HCT116 (cell line): ENCODE results near the gene COPS3. TPM values are rescaled to one million over a fixed set of nuclear protein-coding genes. Genes with fewer than 3 reads are reported as not detected.

Source experiments
- ATAC-seq: fragments of 200-7000 bp; cut with Tn5 transposase; 2 replicates; pipeline ENCODE4 v1.9.1; 2020; ENCODE audit warnings: mild to moderate bottlenecking, moderate library complexity
- BruUV-seq: library from RNA; stranded (reverse); fragments of 400-500 nt; replicated peaks from 2 replicates; lab custom pipeline; 2021; lab: Mats Ljungman, UMichigan
- CTCF ChIA-PET: fragments of 300-600 bp; sonication (Branson Sonifier 250); formaldehyde crosslinking; loops from one replicate; lab custom pipeline; 2021; ENCODE audit warnings: antibody characterized with exemption; lab: Charles Lee
- POLR2A ChIA-PET: fragments of 300-600, 350-600 bp; sonication (Branson Sonifier 250); formaldehyde crosslinking; loops from one replicate; lab custom pipeline; 2021; ENCODE audit warnings: antibody characterized with exemption; lab: Charles Lee
- RAD21 ChIA-PET, 2 experiments: fragments of 300-600 bp; sonication (Branson Sonifier 250); formaldehyde crosslinking; loops; one replicate each; lab custom pipeline; 2023; ENCODE audit warnings: low total read pairs in 2 of 2; ENCODE audit not compliant: uncharacterized antibody in 2 of 2, unreplicated experiment in 2 of 2, low non-redundant PET in 1 of 2; lab: Charles Lee
- DNase-seq: peaks from one replicate; pipeline ENCODE4 v3.0.0-alpha.2; 2010; ENCODE audit warnings: low read depth, low spot score
- H2AFZ ChIP-seq: fragments of 200-600 bp; shearing (Covaris generic), sonication (generic); 2 replicates; pipeline ENCODE4 v1.6.1; 2017; ENCODE audit warnings: low read depth, mixed run types, mixed read lengths, antibody characterized with exemption, low read length; ENCODE audit not compliant: poor library complexity, severe bottlenecking
- H3K27ac ChIP-seq: 2 replicates; pipeline ENCODE4 v1.5.1; 2012; ENCODE audit warnings: low read depth, low read length
- H3K27me3 ChIP-seq: fragments of 200-600 bp; sonication (generic); 2 replicates; pipeline ENCODE4 v1.6.1; 2016; ENCODE audit warnings: mixed run types, low read length, mixed read lengths; ENCODE audit not compliant: insufficient read depth
- H3K36me3 ChIP-seq, 2 experiments: fragments of 200-500 bp in 1 of 2; fragments of 200-600 bp in 1 of 2; sonication (Bioruptor generic) in 1 of 2; sonication (generic) in 1 of 2; 2 replicates each; pipeline versions ENCODE4 v1.5.1 to v1.6.1; 2014 to 2016; ENCODE audit warnings: low read length in 2 of 2, inconsistent platforms in 1 of 2, mixed read lengths in 1 of 2, mixed run types in 1 of 2; ENCODE audit not compliant: insufficient read depth in 2 of 2, control insufficient read depth in 1 of 2
- H3K4me1 ChIP-seq, 2 experiments: fragments of 200-600 bp in 1 of 2; sonication (generic) in 1 of 2; 2 replicates each; pipeline versions ENCODE4 v1.5.1 to v1.6.1; 2012 to 2017; ENCODE audit warnings: low read length in 2 of 2, inconsistent platforms in 1 of 2, mild to moderate bottlenecking in 1 of 2, mixed read lengths in 1 of 2, mixed run types in 1 of 2, moderate library complexity in 1 of 2; ENCODE audit not compliant: insufficient read depth in 2 of 2, control insufficient read depth in 1 of 2
- H3K4me2 ChIP-seq: fragments of 200-600 bp; sonication (generic); 2 replicates; pipeline ENCODE4 v1.6.1; 2017; ENCODE audit warnings: mixed run types, low read length, mixed read lengths
- H3K4me3 ChIP-seq, 2 experiments: fragments of 200-600 bp in 1 of 2; sonication (generic) in 1 of 2; replicated peaks in 1 of 2; 2 replicates each; pipeline ENCODE4 v1.5.1; 2011 to 2016; ENCODE audit warnings: low read length in 2 of 2, control low read depth in 1 of 2, low read depth in 1 of 2, mild to moderate bottlenecking in 1 of 2, mixed read lengths in 1 of 2, mixed run types in 1 of 2
- H3K79me2 ChIP-seq: fragments of 200-600 bp; sonication (generic); 2 replicates; pipeline ENCODE4 v1.6.1; 2017; ENCODE audit warnings: mild to moderate bottlenecking, mixed run types, low read length, moderate library complexity, mixed read lengths; ENCODE audit not compliant: insufficient read depth
- H3K9ac ChIP-seq: fragments of 200-600 bp; sonication (generic); 2 replicates; pipeline ENCODE4 v1.6.1; 2016; ENCODE audit warnings: low read length, mixed read lengths
- H3K9me2 ChIP-seq: fragments of 200-600 bp; sonication (generic), shearing (Covaris generic); 2 replicates; pipeline ENCODE4 v1.6.1; 2017; ENCODE audit warnings: mixed run types, mild to moderate bottlenecking, moderate library complexity; ENCODE audit not compliant: insufficient read depth
- H3K9me3 ChIP-seq, 2 experiments: fragments of 200-500 bp in 1 of 2; fragments of 200-600 bp in 1 of 2; sonication (Bioruptor generic) in 1 of 2; sonication (generic) in 1 of 2; 2 replicates each; pipeline ENCODE4 v1.6.1; 2014 to 2017; ENCODE audit warnings: low read length in 2 of 2, mixed read lengths in 2 of 2, inconsistent platforms in 1 of 2, low read depth in 1 of 2, mild to moderate bottlenecking in 1 of 2, mixed run types in 1 of 2, moderate library complexity in 1 of 2; ENCODE audit not compliant: control insufficient read depth in 1 of 2, insufficient read depth in 1 of 2
- H4K20me1 ChIP-seq: fragments of 200-600 bp; sonication (generic), shearing (Covaris generic); 2 replicates; pipeline ENCODE4 v1.6.1; 2017; ENCODE audit warnings: mixed run types, mild to moderate bottlenecking, moderate library complexity; ENCODE audit not compliant: insufficient read depth
- ATF3 ChIP-seq: IDR thresholded peaks from 2 replicates; pipeline ENCODE4 v1.6.1; 2012
- CTCF ChIP-seq, 3 experiments: fragments of 200-600 bp in 1 of 3; sonication (generic) in 1 of 3; IDR thresholded peaks in 2 of 3; conservative IDR thresholded peaks in 1 of 3; 2 replicates each; pipeline ENCODE4 v1.5.1; 2012 to 2017; ENCODE audit warnings: low read depth in 2 of 3, low read length in 2 of 3, antibody characterized with exemption in 1 of 3, borderline replicate concordance in 1 of 3, control low read depth in 1 of 3, mild to moderate bottlenecking in 1 of 3, mixed read lengths in 1 of 3, mixed run types in 1 of 3, moderate library complexity in 1 of 3; ENCODE audit not compliant: insufficient read depth in 1 of 3
- ELF1 ChIP-seq: IDR thresholded peaks from 2 replicates; pipeline ENCODE4 v1.6.1; 2012; ENCODE audit warnings: low read depth, borderline replicate concordance
- EZH2phosphoT487 ChIP-seq: fragments of 200-600 bp; IDR thresholded peaks from 2 replicates; pipeline ENCODE4 v1.6.1; 2018; ENCODE audit warnings: antibody characterized with exemption, borderline replicate concordance
- JUND ChIP-seq: IDR thresholded peaks from 2 replicates; pipeline ENCODE4 v1.6.1; 2012
- POLR2A ChIP-seq: IDR thresholded peaks from 2 replicates; pipeline ENCODE4 v1.7.0; 2011; ENCODE audit warnings: borderline replicate concordance; ENCODE audit not compliant: insufficient read depth, insufficient read length; ENCODE audit errors: extremely low read depth
- POLR2AphosphoS5 ChIP-seq: IDR thresholded peaks from 2 replicates; pipeline ENCODE4 v1.6.1; 2011; ENCODE audit warnings: mild to moderate bottlenecking, low read depth, low read length, moderate library complexity
- RAD21 ChIP-seq: IDR thresholded peaks from 2 replicates; pipeline ENCODE4 v1.6.1; 2012; ENCODE audit warnings: low read depth, mild to moderate bottlenecking
- SIN3A ChIP-seq: IDR thresholded peaks from 2 replicates; pipeline ENCODE4 v1.6.1; 2012; ENCODE audit warnings: low read depth
- SRF ChIP-seq: IDR thresholded peaks from 2 replicates; pipeline ENCODE4 v1.6.1; 2012; ENCODE audit warnings: low read depth
- TCF7L2 ChIP-seq: IDR thresholded peaks from 2 replicates; pipeline ENCODE4 v1.7.0; 2011; ENCODE audit warnings: borderline replicate concordance, inconsistent platforms; ENCODE audit not compliant: insufficient read depth, insufficient read length; ENCODE audit errors: extremely low read depth
- YY1 ChIP-seq: IDR thresholded peaks from 2 replicates; pipeline ENCODE4 v1.6.1; 2011; ENCODE audit warnings: low read length, low read depth, moderate library complexity, mild to moderate bottlenecking; ENCODE audit not compliant: insufficient replicate concordance; ENCODE audit errors: extremely low read depth
- intact Hi-C: fragments of 100-400 bp; cut with micrococcal nuclease; formaldehyde crosslinking; loops from 2 replicates; pipeline ENCODE4 v1.10.0; 2022
- total RNA-seq: library from RNA; stranded (reverse); gene quantifications from one replicate; pipeline ENCODE4 v1.2.1, GENCODE V29; 2021; ENCODE audit not compliant: unreplicated experiment

COPS3 gene
- total RNA-seq, 1 experiment from 2014 or later, result 99.0 TPM

GRCh38 chr17:17314501-17315071, 33.5 kb upstream of the COPS3 start:
- RAD21 ChIA-PET, result no interaction called here
- Histone ChIP-seq H3K9ac (no peak overlapping the region), H4K20me1 (no peaks in the 10 kb centered on the region), H3K9me2 (no peaks in the 10 kb centered on the region), H3K27ac (no peak overlapping the region), H3K4me1 (peaks cover 0 to 7% of the 10 kb centered on the region in 2 experiments; a peak in 1 of 4 replicates), H2AFZ (no peak overlapping the region), H3K4me2 (no peak overlapping the region), H3K36me3 (no peaks in the 10 kb centered on the region), H3K27me3 (no peaks in the 10 kb centered on the region), H3K79me2 (no peaks in the 10 kb centered on the region), H3K9me3 (no peaks in the 10 kb centered on the region), H3K4me3 (no peak overlapping the region)
- intact Hi-C loops, result no loop called here
- BruUV-seq, result no TSS peak
- TF ChIP-seq ELF1 (no peak), YY1 (no peak), ATF3 (no peak), SRF (no peak), TCF7L2 (no peak), POLR2AphosphoS5 (no peak), EZH2phosphoT487 (no peak), RAD21 (no peak), SIN3A (no peak), JUND (no peak), CTCF (IDR thresholded peaks at IDR 0.05 in 2 of 3, conservative IDR thresholded peaks at IDR 0.05 in 1 of 3; ENCODE audit: borderline replicate concordance in 1 of 3, insufficient read depth in 1 of 3, low read depth in 2 of 3, low read length in 2 of 3) (no peak), POLR2A (no peak)
- ATAC-seq (no peak), DNase-seq (no peak)
- POLR2A ChIA-PET, result no interaction called here
- CTCF ChIA-PET, result no interaction called here
